AG04449 (cell line): ENCODE data around the gene GSE1.

Experiments
- CTCF ChIA-PET: fragments of 350-600 bp; formaldehyde crosslinking; extraction: SDS; loops from one replicate; lab custom pipeline; 2021; ENCODE audit warnings: antibody characterized with exemption; lab: Yijun Ruan, JAX
- POLR2A ChIA-PET: fragments of 400-600, 350-600 bp; formaldehyde crosslinking; extraction: SDS; loops from one replicate; lab custom pipeline; 2020; ENCODE audit warnings: antibody characterized with exemption, inconsistent platforms; lab: Yijun Ruan, JAX
- DNase-seq: peaks from one replicate; pipeline ENCODE4 v3.0.0-alpha.2; 2010; ENCODE audit warnings: low read depth, low spot score
- H3K4me3 ChIP-seq: 2 replicates; pipeline ENCODE4 v1.5.1; 2011; ENCODE audit warnings: low read depth, mild to moderate bottlenecking, control low read depth, low read length
- CTCF ChIP-seq: IDR thresholded peaks from one replicate; pipeline ENCODE4 v1.5.1; 2011; ENCODE audit warnings: mild to moderate bottlenecking, moderate library complexity, low read length, control low read depth, inconsistent platforms; ENCODE audit not compliant: insufficient read depth; ENCODE audit errors: missing control alignments

Gene GSE1

GRCh38 chr16:85688586-85689284 lies 75.6 kb downstream of the GSE1 start, which contains the start of gene GINS2:
GINS2 (minus strand) TSS chr16:85688954; CDS start chr16:85688898, 56 bp downstream.
- no peak for TF ChIP-seq CTCF
- DNase-seq = peak; percentile 34
- CTCF ChIA-PET = interaction anchor here (0.7 to 7.2 kb wide), 4 partner anchors 13 to 29 kb away, joined by 3 to 41 read pairs (median 4); no protein-coding TSS in a partner anchor
- POLR2A ChIA-PET = no interaction called here
- peak within 1 kb of the TSS; percentile 79 for H3K4me3 ChIP-seq

DNA sequence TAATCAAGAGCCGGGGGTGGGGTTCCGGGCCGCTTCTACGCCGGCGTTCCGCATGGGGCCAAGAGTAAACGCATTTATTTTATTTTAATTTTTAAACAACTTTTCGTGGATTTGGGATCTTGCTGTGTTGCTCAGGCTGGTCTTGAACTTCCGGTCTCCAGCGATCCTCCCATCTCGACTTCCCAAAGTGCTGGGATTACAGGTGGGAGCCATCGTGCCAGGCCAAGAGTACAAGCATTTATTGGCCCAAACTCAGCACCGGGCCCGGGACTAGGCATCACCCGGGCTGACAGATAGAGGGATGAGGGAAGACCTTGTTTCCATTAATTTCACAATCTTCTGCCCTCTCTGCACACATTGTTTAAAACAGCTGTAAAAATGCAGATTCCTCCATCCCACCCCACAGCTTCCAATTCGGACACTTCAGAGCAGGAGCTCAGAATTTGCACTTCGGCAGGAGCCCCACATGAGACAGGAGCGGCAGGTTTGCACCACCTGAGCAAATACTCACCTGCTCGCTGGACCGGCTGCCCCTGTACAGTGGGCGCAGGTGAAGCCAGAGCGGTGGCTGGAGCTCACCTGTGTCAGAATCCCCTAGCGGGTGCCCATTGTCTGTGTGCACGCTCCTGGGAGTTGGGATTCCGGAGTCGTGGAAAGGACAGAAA lies 76.3 kb downstream of the GSE1 start:
- CTCF ChIA-PET = interaction anchor here (1.0 to 7.2 kb wide), 3 partner anchors 14 to 30 kb away, joined by 4 to 41 read pairs (median 4); no protein-coding TSS in a partner anchor
- POLR2A ChIA-PET = no interaction called here
- H3K4me3 ChIP-seq = peak overlapping the region; percentile 57
- TF ChIP-seq CTCF = no peak
- no peak for DNase-seq

- POLR2A ChIA-PET = no interaction called here
- TF ChIP-seq CTCF = no peak
- DNase-seq = no peak
- no peak overlapping the region for H3K4me3 ChIP-seq
- CTCF ChIA-PET = interaction anchor here (1.9 to 7.2 kb wide), 2 partner anchors 15 to 28 kb away, joined by 4 to 41 read pairs; no protein-coding TSS in a partner anchor
Observed at GRCh38 chr16:85689950-85690320, 76.8 kb downstream of the GSE1 start.

GRCh38 chr16:85690469-85691064 lies 77.4 kb downstream of the GSE1 start:
- DNase-seq = no peak
- ChIA-PET POLR2A (no interaction called here), CTCF (interaction anchor here (1.9 to 7.2 kb wide), 2 partner anchors 15 to 28 kb away, joined by 4 to 41 read pairs; no protein-coding TSS in a partner anchor)
- no peak for TF ChIP-seq CTCF
- H3K4me3 ChIP-seq = no peak overlapping the region

- POLR2A ChIA-PET = no interaction called here
- H3K4me3 ChIP-seq = no peak overlapping the region
- no peak for TF ChIP-seq CTCF
- DNase-seq = no peak
- CTCF ChIA-PET = interaction anchor here (0.8 to 7.2 kb wide), 3 partner anchors 20 to 23 kb away, joined by 3 to 41 read pairs (median 3); no protein-coding TSS in a partner anchor
Observed at GRCh38 chr16:85695196-85696128, 82.3 kb downstream of the GSE1 start.
